DND-41 (cell line): ENCODE results near the gene MEGF9.

Experiments used
- ATAC-seq: fragments of 200-7000 bp; cut with Tn5 transposase; 3 replicates; pipeline ENCODE4 v1.9.1; 2021; ENCODE audit warnings: low read depth; ENCODE audit not compliant: insufficient read depth
- DNase-seq: peaks from one replicate; pipeline ENCODE4 v3.0.0-alpha.2; 2020
- H2AFZ ChIP-seq: 2 replicates; pipeline ENCODE4 v1.6.0; 2012; ENCODE audit warnings: low read depth, low read length
- H3K27ac ChIP-seq: 2 replicates; pipeline ENCODE4 v1.5.1; 2012; ENCODE audit warnings: low read length, inconsistent platforms
- H3K27me3 ChIP-seq: fragments of 200-600 bp; sonication (generic); 2 replicates; pipeline ENCODE4 v1.6.0; 2012; ENCODE audit warnings: low read length, mild to moderate bottlenecking, inconsistent platforms; ENCODE audit not compliant: insufficient read depth, poor library complexity
- H3K36me3 ChIP-seq: 2 replicates; pipeline ENCODE4 v1.5.1; 2012; ENCODE audit warnings: low read length, inconsistent platforms; ENCODE audit not compliant: insufficient read depth
- H3K4me1 ChIP-seq: 2 replicates; pipeline ENCODE4 v1.5.1; 2012; ENCODE audit warnings: mild to moderate bottlenecking, low read length; ENCODE audit not compliant: insufficient read depth
- H3K4me2 ChIP-seq: 2 replicates; pipeline ENCODE4 v1.6.0; 2012; ENCODE audit warnings: mild to moderate bottlenecking, moderate library complexity, low read length, inconsistent platforms; ENCODE audit not compliant: insufficient read depth
- H3K4me3 ChIP-seq, 2 experiments: fragments of 200-600 bp in 1 of 2; shearing (Covaris generic) in 1 of 2; 2 replicates each; pipeline ENCODE4 v1.5.1; 2012 to 2016; ENCODE audit warnings: inconsistent platforms in 2 of 2, low read length in 2 of 2, mild to moderate bottlenecking in 2 of 2, low read depth in 1 of 2, moderate library complexity in 1 of 2
- H3K79me2 ChIP-seq: 2 replicates; pipeline ENCODE4 v1.6.0; 2012; ENCODE audit warnings: low read length, inconsistent platforms; ENCODE audit not compliant: insufficient read depth
- H3K9ac ChIP-seq: 2 replicates; pipeline ENCODE4 v1.6.0; 2012; ENCODE audit warnings: low read depth, mild to moderate bottlenecking, inconsistent platforms, low read length, moderate library complexity
- H3K9me3 ChIP-seq: 2 replicates; pipeline ENCODE4 v1.5.1; 2012; ENCODE audit warnings: low read length, moderate library complexity, mild to moderate bottlenecking, inconsistent platforms; ENCODE audit not compliant: insufficient read depth, severe bottlenecking
- H4K20me1 ChIP-seq: 2 replicates; pipeline ENCODE4 v1.6.0; 2012; ENCODE audit warnings: low read length; ENCODE audit not compliant: insufficient read depth
- EZH2 ChIP-seq: IDR thresholded peaks from 3 replicates; pipeline ENCODE4 v1.6.1; 2012; ENCODE audit warnings: borderline replicate concordance, low read depth, mild to moderate bottlenecking, moderate library complexity, low read length, inconsistent platforms; ENCODE audit not compliant: severe bottlenecking
- TF ChIP-seq, protein P1 (sequence below): IDR thresholded peaks from 2 replicates; pipeline ENCODE4 v1.5.1; 2012; ENCODE audit warnings: borderline replicate concordance, low read length, moderate library complexity, mild to moderate bottlenecking; ENCODE audit not compliant: poor library complexity, severe bottlenecking; ENCODE audit errors: extremely low read depth

Gene MEGF9

DNA sequence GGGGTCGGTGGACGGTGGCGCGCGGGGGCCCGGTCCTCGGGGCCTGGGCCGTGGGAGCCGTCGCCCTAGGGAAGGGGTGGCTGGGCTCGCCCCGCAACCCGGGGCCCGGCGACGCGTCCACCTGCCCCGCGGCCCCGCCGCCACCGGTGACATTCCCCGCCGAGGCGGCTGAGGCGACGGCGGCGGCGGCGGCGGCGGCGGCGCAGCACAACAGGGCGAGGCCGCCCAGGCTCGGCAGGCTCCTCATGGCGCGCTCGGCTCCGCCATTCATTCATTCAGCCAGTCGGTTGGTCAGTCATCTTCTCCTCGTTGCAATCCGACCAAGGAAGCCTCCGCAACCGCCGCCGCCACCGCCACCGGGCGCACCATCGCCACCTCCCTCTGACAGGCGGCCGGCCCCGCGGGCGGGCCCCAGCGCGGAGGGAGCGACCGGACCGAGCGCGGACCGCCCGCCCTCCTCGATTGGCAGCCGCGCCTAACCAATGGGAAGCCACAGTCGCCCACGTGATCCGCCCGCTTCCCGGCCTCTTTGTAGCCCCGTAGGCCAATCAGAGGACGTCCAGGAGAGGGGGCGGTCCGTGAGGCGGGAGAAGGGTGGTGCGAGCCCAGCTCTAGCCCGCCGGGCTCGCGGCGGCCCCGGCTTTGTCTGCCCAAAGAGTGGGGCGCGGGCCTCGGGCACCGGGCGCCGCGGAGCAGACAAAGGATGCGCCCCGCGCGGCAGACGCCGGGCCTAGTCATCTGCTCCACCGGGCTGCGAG is at the start of gene MEGF9:
Gene MEGF9, minus strand, starts transcription at position 383 of the 758 bp plus-strand sequence. Its CDS starts 112 bp downstream, at position 271.
- peak within 1 kb of the TSS; percentile 98 for H2AFZ ChIP-seq
- H3K9me3 ChIP-seq = no peaks in the 10 kb centered on the region
- peak; percentile 95 for DNase-seq
- TF ChIP-seq, protein P1, sequence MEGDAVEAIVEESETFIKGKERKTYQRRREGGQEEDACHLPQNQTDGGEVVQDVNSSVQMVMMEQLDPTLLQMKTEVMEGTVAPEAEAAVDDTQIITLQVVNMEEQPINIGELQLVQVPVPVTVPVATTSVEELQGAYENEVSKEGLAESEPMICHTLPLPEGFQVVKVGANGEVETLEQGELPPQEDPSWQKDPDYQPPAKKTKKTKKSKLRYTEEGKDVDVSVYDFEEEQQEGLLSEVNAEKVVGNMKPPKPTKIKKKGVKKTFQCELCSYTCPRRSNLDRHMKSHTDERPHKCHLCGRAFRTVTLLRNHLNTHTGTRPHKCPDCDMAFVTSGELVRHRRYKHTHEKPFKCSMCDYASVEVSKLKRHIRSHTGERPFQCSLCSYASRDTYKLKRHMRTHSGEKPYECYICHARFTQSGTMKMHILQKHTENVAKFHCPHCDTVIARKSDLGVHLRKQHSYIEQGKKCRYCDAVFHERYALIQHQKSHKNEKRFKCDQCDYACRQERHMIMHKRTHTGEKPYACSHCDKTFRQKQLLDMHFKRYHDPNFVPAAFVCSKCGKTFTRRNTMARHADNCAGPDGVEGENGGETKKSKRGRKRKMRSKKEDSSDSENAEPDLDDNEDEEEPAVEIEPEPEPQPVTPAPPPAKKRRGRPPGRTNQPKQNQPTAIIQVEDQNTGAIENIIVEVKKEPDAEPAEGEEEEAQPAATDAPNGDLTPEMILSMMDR = no peak
- no peak for TF ChIP-seq EZH2
- H3K4me2 ChIP-seq = peak within 1 kb of the TSS; percentile 94
- no peaks in the 10 kb centered on the region for H4K20me1 ChIP-seq
- H3K27ac ChIP-seq = peak within 1 kb of the TSS; percentile 82
- no peaks in the 10 kb centered on the region for H3K27me3 ChIP-seq
- H3K4me3 ChIP-seq = peak within 1 kb of the TSS; percentile 75 to 93
- peaks cover 49% of the 10 kb centered on the region for H3K4me1 ChIP-seq
- peaks cover 50% of the 10 kb centered on the region for H3K79me2 ChIP-seq
- H3K9ac ChIP-seq = peak within 1 kb of the TSS; percentile 92
- no peaks in the 10 kb centered on the region; the same call in 1 of the 2 replicates for H3K36me3 ChIP-seq
- peak; percentile 96 for ATAC-seq

DNA sequence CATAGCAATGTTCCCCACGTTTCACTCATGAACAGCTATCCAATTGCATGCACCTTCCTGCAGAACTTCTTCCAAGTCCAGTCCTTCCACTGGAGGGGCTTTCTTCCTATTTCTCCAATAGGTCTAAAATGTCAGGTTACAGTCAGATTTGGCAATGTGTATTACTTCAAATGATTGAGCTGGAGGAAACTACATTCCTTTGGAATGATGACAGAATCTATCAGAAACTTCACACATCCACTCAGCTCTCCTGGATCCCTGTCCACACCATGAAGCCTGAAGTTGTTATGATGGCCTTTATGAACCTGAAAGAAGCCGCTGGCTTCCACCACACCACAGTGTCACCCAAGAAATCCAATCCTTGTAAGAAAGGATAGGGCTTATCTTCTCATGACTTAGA is 46.7 kb upstream of the MEGF9 start:
- Histone ChIP-seq H4K20me1 (0 out of 2 replicates have a peak, but pooled peaks cover 2% of the 10 kb centered on the region), H2AFZ (no peak overlapping the region), H3K4me2 (no peak overlapping the region), H3K79me2 (no peaks in the 10 kb centered on the region), H3K27ac (no peak overlapping the region), H3K9ac (no peak overlapping the region), H3K27me3 (no peaks in the 10 kb centered on the region), H3K4me1 (no peaks in the 10 kb centered on the region), H3K36me3 (peaks cover 52% of the 10 kb centered on the region), H3K9me3 (no peaks in the 10 kb centered on the region), H3K4me3 (no peak overlapping the region)
- DNase-seq (no peak), ATAC-seq (no peak)
- TF ChIP-seq, protein P1 = no peak
- TF ChIP-seq EZH2 = no peak

DNA sequence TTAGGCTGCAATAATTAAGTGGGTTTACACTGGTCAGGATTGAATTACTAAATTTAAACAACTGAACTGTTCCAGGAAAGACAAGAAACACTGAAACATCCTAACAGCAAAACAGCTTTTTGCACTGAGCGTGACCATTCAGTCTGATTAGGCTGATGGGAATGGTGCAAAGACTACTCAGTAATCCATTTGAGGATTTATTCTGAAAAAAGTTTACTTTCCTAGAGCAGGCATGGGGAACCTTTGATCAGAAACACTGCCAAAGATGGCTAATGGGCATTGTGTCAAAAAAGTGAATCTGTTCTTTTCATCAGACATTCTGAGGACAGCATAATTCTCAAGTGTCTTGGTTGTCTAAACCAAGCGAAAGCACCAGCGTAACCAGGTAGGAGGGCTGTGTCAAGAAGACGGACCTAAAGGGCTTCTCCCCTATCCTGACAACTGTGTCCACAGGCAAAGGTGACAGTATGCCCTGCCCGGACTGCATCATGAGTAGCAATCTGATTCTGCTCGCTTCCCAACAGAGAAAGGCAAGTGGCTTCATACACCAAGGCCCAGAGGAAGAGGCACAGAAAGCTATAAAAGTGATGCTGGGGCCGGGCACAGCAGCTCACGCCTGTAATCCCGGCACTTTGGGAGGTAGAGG is 45.6 kb upstream of the MEGF9 start:
- H3K4me1 ChIP-seq = no peaks in the 10 kb centered on the region
- 0 out of 2 replicates have a peak, but pooled peaks cover 3% of the 10 kb centered on the region for H4K20me1 ChIP-seq
- no peak for ATAC-seq
- no peak overlapping the region for H3K4me2 ChIP-seq
- H2AFZ ChIP-seq = no peak overlapping the region
- no peaks in the 10 kb centered on the region for H3K79me2 ChIP-seq
- H3K4me3 ChIP-seq = no peak overlapping the region
- no peaks in the 10 kb centered on the region for H3K27me3 ChIP-seq
- H3K9ac ChIP-seq = no peak overlapping the region
- no peaks in the 10 kb centered on the region for H3K9me3 ChIP-seq
- TF ChIP-seq EZH2 = no peak
- DNase-seq = no peak
- peaks cover 51% of the 10 kb centered on the region for H3K36me3 ChIP-seq
- no peak overlapping the region for H3K27ac ChIP-seq

DNA sequence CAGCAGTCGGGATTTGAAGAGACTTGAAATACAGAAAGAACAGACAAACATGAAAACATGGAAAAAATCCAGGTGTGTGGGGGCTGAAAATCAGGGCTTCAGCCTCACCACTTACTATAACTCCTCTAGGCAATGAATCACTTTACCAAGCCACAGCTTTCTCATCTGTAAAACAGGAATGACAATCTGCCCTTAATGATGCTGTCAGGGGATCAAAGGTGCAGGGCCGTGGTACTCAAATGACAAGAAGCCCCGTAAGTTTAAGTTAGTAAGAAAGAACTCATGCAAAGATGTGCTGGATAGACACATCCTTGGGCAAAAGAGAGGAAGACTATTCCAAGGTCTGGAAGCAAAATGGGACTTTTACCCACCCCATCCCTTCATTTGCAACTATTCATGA is 44.3 kb upstream of the MEGF9 start:
- no peak overlapping the region for H2AFZ ChIP-seq
- H3K27ac ChIP-seq = no peak overlapping the region; the same call in 1 of the 2 replicates
- DNase-seq = no peak
- H3K36me3 ChIP-seq = peaks cover 38% of the 10 kb centered on the region
- H3K4me2 ChIP-seq = no peak overlapping the region
- H3K9me3 ChIP-seq = no peaks in the 10 kb centered on the region
- no peak overlapping the region for H3K4me3 ChIP-seq
- no peak for ATAC-seq
- no peak overlapping the region for H3K9ac ChIP-seq
- H3K27me3 ChIP-seq = no peaks in the 10 kb centered on the region
- H4K20me1 ChIP-seq = 0 out of 2 replicates have a peak, but pooled peaks cover 3% of the 10 kb centered on the region
- TF ChIP-seq, protein P1 = no peak
- TF ChIP-seq EZH2 = no peak
- no peaks in the 10 kb centered on the region for H3K4me1 ChIP-seq
- no peaks in the 10 kb centered on the region for H3K79me2 ChIP-seq
